Pancreas (tissue), 10 donors: ENCODE results near the gene SLC37A2. TPM values are rescaled to one million over a fixed set of nuclear protein-coding genes. Genes with fewer than 3 reads are reported as not detected.

ENCODE experiments used
- ATAC-seq, 4 donors: fragments of 200-7000 bp; cut with Tn5 transposase; one replicate each; pipeline versions ENCODE4 v1.8.0 to v1.9.1; 2020; ENCODE audit warnings: mild to moderate bottlenecking in 4 of 4, moderate library complexity in 4 of 4
- DNase-seq, 6 donors: peaks; one replicate each; pipeline ENCODE4 v3.0.0-alpha.2; 2020
- FAIRE-seq: peaks from 2 replicates; lab custom pipeline; 2012; peaks lifted over from hg19 to GRCh38; lab: Jason Lieb, UNC
- H3K27ac ChIP-seq, 4 donors: fragments of 200-600 bp; sonication (generic); 1 replicate in 3 of 4; 2 replicates in 1 of 4; pipeline versions ENCODE4 v1.5.0 to v1.8.0; 2020
- H3K27me3 ChIP-seq, 4 donors: fragments of 200-600 bp; one replicate each; pipeline ENCODE4 v1.8.0; 2021
- H3K36me3 ChIP-seq, 3 donors: fragments of 200-600 bp; sonication (generic) in 1 of 3; one replicate each; pipeline versions ENCODE4 v1.5.0 to v1.8.0; 2020 to 2021
- H3K4me1 ChIP-seq, 3 donors: fragments of 200-600 bp; one replicate each; pipeline ENCODE4 v1.8.0; 2021
- H3K4me3 ChIP-seq, 4 donors: fragments of 200-600 bp; sonication (generic) in 2 of 4; one replicate each; pipeline versions ENCODE4 v1.5.0 to v1.8.0; 2020 to 2021
- H3K9me3 ChIP-seq, 4 donors: fragments of 200-600 bp; one replicate each; pipeline ENCODE4 v1.8.0; 2021
- CTCF ChIP-seq, 4 donors: fragments of 200-600 bp; sonication (generic) in 3 of 4; IDR thresholded peaks; one replicate each; pipeline versions ENCODE4 v1.5.0 to v1.8.0; 2021; ENCODE audit warnings: antibody characterized with exemption in 4 of 4
- WGBS, 2 donors: extraction: QIAGEN DNeasy Blood & Tissue Kit; methylation state at CpG; one replicate each; pipeline ENCODE4 v1.1.7; 2013; 5-methylcytosine and 5-hydroxymethylcytosine counted together
- intact Hi-C, 3 donors: fragments of 100-400 bp; cut with DNase I; formaldehyde crosslinking; loops; one replicate each; pipeline versions ENCODE4 v1.11.1 to v1.14.2; 2022
- polyA plus RNA-seq, 2 donors: library from polyadenylated mRNA; stranded (reverse); fragments of 200-250 nt; gene quantifications; one replicate each; pipeline ENCODE4 v1.2.3, GENCODE V29; 2013
- total RNA-seq, 6 donors: library from RNA; stranded (reverse); fragmentation: NEBNext Ultra II Directional in 4 of 6; extraction: Animal tissue kit (Norgen Biotek cat#: 25700) in 4 of 6; gene quantifications; one replicate each; pipeline versions ENCODE4 v1.2.1 to v1.2.4, GENCODE V29; 2021 to 2023
- donor health status: healthy with polysubstance abuse.
- donor health status: DM: no; HTN: no; CAD: no; lungs with moderate emphysema.
- donor health status: DM: no; HTN: no; CAD: no.
- donor health status: control.
- donor health status: control.
- donor health status: Bipolar disorder and iron deficiency.
- donor health status: DM: yes; HTN: yes; CAD: no.
- donor health status: DM: no; HTN: no; CAD: no.
- donor health status: DM: no; HTN: no; CAD: no.
- donor health status: DM: yes; HTN: yes; CAD: no.

SLC37A2 gene
- total and polyA plus RNA-seq, 8 donors: 0.32 to 7.3 (median 0.67) TPM

- peak overlapping the region; percentile 45 to 55 (median 50) for H3K4me3 ChIP-seq
- H3K4me1 ChIP-seq: peaks cover 5 to 6% (median 5%) of the 10 kb centered on the region in 3 donors
- intact Hi-C loops: no loop called here
- ATAC-seq (peak; percentile 3 to 22 (median 11)), DNase-seq (peak in 2 of 6 donors; percentile 11 to 63), FAIRE-seq (no peak)
- peaks cover 0 to 5% (median 0%) of the 10 kb centered on the region in 4 donors for H3K27me3 ChIP-seq
- H3K36me3 ChIP-seq: no peaks in the 10 kb centered on the region
- WGBS, 2 donors: 6 to 7% methylated on average over 34 to 38 of the region's 38 CpGs
- no peak for TF ChIP-seq CTCF (IDR thresholded peaks at IDR 0.05)
- no peaks in the 10 kb centered on the region for H3K9me3 ChIP-seq
- H3K27ac ChIP-seq: peak overlapping the region in 3 of 4 donors; percentile 3 to 63 (median 33)
Measured at GRCh38 chr11:125063429-125064043, 431 bp downstream of the SLC37A2 start.

- WGBS, 2 donors: 73 to 79% methylated on average over 7 of the region's 7 CpGs
- peaks cover 0 to 5% (median 0%) of the 10 kb centered on the region in 4 donors for H3K27me3 ChIP-seq
- DNase-seq (no peak), ATAC-seq (no peak), FAIRE-seq (no peak)
- no peaks in the 10 kb centered on the region for H3K36me3 ChIP-seq
- peak overlapping the region in 1 of 4 donors; percentile 49 for H3K4me3 ChIP-seq
- no peaks in the 10 kb centered on the region for H3K9me3 ChIP-seq
- peaks cover 5 to 8% (median 6%) of the 10 kb centered on the region in 3 donors for H3K4me1 ChIP-seq
- intact Hi-C loops: no loop called here
- TF ChIP-seq CTCF (IDR thresholded peaks at IDR 0.05): no peak
- no peak overlapping the region for H3K27ac ChIP-seq
Measured at GRCh38 chr11:125064070-125064469, 965 bp downstream of the SLC37A2 start.

- H3K27ac ChIP-seq: no peak overlapping the region
- FAIRE-seq (no peak), ATAC-seq (no peak), DNase-seq (no peak)
- no peak overlapping the region for H3K4me3 ChIP-seq
- TF ChIP-seq CTCF (IDR thresholded peaks at IDR 0.05): no peak
- H3K27me3 ChIP-seq: peaks cover 0 to 5% (median 0%) of the 10 kb centered on the region in 4 donors
- H3K36me3 ChIP-seq: no peaks in the 10 kb centered on the region
- intact Hi-C loops: no loop called here
- 95 to 98% methylated on average over 4 of the region's 4 CpGs for WGBS, 2 donors
- peaks cover 5 to 11% (median 11%) of the 10 kb centered on the region in 3 donors for H3K4me1 ChIP-seq
- no peaks in the 10 kb centered on the region for H3K9me3 ChIP-seq
Measured at GRCh38 chr11:125068368-125068767, 5.3 kb downstream of the SLC37A2 start.

GRCh38 chr11:125069008-125069407 is 5.9 kb downstream of the SLC37A2 start:
- DNase-seq (no peak), FAIRE-seq (no peak), ATAC-seq (peak in 2 of 4 donors; percentile 29 to 58)
- 18 to 22% methylated on average over 4 of the region's 4 CpGs for WGBS, 2 donors
- Histone ChIP-seq H3K4me1 (peaks cover 0 to 7% (median 5%) of the 10 kb centered on the region in 3 donors), H3K36me3 (no peaks in the 10 kb centered on the region), H3K4me3 (no peak overlapping the region), H3K27me3 (peaks cover 0 to 5% (median 0%) of the 10 kb centered on the region in 4 donors), H3K9me3 (no peaks in the 10 kb centered on the region), H3K27ac (no peak overlapping the region)
- TF ChIP-seq CTCF (IDR thresholded peaks at IDR 0.05): no peak
- intact Hi-C loops: no loop called here

- peaks cover 0 to 7% (median 5%) of the 10 kb centered on the region in 3 donors for H3K4me1 ChIP-seq
- H3K4me3 ChIP-seq: no peak overlapping the region
- DNase-seq (peak in 2 of 6 donors; percentile 3 to 5), ATAC-seq (no peak), FAIRE-seq (no peak)
- intact Hi-C loops: loop anchor here in 1 of 3 donors (10.0 kb wide), 1 partner anchor 285 kb away; no protein-coding TSS in a partner anchor
- 81 to 84% methylated on average over 5 of the region's 5 CpGs for WGBS, 2 donors
- TF ChIP-seq CTCF (IDR thresholded peaks at IDR 0.05): no peak
- H3K9me3 ChIP-seq: no peaks in the 10 kb centered on the region
- H3K27me3 ChIP-seq: peaks cover 0 to 5% (median 0%) of the 10 kb centered on the region in 4 donors
- no peaks in the 10 kb centered on the region for H3K36me3 ChIP-seq
- peak overlapping the region in 2 of 4 donors; percentile 13 to 28 for H3K27ac ChIP-seq
Measured at GRCh38 chr11:125069796-125070195, 6.7 kb downstream of the SLC37A2 start.
